Endometrial microvascular endothelial cells (primary cell): ENCODE results near the gene MPI. TPM values are rescaled to one million over a fixed set of nuclear protein-coding genes. Genes with fewer than 3 reads are reported as not detected.

Source experiments
- in situ Hi-C: cut with HindIII; loops from 2 replicates; pipeline ENCODE4 v1.10.0; 2017; ENCODE audit warnings: low sequenced_read_pairs, low pct_unique_long_range_greater_than_20kb; ENCODE audit errors: inconsistent ontology term
- total RNA-seq: library from RNA; depleted of rRNA; stranded (reverse); fragments of >200 nt; gene quantifications from one replicate; pipeline ENCODE4 v1.2.3, GENCODE V29; 2015; ENCODE audit errors: inconsistent ontology term

MPI gene, protein sequence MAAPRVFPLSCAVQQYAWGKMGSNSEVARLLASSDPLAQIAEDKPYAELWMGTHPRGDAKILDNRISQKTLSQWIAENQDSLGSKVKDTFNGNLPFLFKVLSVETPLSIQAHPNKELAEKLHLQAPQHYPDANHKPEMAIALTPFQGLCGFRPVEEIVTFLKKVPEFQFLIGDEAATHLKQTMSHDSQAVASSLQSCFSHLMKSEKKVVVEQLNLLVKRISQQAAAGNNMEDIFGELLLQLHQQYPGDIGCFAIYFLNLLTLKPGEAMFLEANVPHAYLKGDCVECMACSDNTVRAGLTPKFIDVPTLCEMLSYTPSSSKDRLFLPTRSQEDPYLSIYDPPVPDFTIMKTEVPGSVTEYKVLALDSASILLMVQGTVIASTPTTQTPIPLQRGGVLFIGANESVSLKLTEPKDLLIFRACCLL
- 48.7 TPM for total RNA-seq

DNA sequence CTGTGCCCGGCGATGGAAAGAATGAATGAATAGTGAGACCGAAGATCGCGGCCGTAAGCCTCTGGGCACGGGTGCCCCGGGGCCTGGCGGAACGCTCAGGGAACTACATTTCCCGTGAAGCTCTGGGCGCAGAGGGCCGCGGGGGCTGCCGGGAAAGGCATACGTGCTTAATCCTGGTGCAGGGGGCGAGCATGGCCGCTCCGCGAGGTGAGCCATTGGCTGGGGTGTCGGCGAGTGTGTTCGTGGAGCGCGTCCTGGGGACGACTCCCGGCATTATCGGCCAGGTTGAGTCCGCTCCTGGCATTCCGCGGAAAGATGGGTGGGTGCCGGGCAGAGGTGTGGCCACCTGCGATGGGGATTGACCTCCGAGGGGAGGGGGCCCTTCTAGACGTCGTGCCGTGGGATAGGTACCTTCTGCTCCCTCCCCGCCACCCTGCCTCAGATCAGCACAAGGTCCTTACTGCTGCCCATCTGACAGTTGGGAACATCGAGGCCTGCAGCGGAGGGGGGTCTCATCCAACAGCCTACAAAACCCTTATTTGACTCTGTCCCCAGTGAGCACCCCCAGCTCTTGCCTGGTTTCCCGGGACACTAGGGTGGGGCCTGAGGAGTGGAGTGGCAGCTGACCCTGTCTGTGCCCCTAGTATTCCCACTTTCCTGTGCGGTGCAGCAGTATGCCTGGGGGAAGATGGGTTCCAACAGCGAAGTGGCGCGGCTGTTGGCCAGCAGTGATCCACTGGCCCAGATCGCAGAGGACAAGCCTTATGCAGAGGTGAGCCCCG lies at the start of gene MPI:
Gene MPI, plus strand, starts transcription at position 160 of the 782 bp plus-strand sequence. Its CDS starts 32 bp downstream, at position 192.
- in situ Hi-C loops = no loop called here

DNA sequence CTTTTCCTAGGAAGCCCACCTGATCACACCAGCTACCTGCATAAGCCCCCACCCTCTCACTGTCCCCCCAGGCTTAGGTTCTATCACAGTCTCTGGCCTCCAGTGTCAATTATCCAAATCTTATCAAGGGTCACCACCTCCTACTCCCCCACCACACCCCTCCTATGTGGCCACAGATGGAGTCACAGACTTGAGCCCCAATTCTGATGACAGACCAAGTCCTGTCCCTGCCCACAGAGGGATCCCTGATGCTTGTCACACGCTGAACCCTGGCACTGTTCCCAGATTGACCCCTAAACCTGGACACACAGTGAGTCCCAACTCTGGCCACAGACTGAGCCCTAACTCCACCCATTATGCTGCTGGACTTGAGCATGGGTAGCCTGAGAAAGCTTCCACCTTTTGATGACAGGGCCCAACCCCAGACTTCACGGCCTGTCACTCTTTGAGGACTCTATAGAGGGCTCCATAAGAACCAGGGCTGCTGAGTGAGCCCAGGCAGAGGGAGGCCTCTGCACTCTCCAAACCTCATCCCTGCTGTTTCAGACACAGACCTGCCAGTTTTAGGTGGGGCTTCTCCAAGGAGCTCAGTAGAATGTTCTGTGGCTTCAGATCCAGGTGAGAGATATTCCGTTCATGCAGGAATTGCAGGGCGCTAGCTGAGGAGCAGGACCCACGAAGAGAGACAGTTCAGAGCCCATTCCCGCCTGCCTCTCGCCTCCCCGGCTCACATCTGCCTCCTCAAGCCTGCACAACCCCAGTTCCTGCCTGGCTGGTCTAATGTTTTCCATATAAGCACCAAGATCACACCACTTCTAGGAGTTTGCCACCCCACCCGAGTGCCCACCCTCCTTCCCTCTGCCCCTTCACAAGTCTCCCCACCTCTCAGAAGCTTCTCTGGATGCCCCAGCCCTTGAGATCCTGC lies 48.7 kb upstream of the MPI start:
- in situ Hi-C loops = no loop called here

DNA sequence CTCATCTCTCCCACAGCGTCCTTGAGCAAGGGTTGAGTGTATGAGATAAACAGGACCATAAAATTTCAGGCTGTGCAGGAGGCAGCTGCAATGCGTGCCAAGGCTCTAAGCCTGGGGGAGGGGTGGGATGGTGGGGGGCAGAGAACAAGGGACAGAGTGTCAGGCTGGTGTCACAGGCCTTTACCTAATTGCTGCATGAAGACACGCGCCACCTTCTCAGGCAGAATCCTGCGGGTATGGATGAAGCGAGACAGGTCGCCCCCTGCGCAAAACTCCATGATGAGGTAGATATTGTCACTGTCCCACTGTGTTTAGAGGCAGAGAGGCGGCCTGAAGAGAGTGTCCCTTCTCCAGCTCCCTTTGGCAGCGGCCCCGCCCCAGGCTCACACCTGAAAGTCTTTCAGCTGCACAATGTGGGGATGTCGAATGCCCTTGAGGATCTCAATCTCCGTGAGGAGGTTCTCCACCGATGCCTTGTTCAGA lies 47.9 kb upstream of the MPI start:
- in situ Hi-C loops = no loop called here

- in situ Hi-C loops = no loop called here
Measured at GRCh38 chr15:74842581-74843444, 47.0 kb upstream of the MPI start, which contains the start of gene ULK3. ULK3 (minus strand) TSS chr15:74843156; CDS start chr15:74843105, 51 bp downstream.

DNA sequence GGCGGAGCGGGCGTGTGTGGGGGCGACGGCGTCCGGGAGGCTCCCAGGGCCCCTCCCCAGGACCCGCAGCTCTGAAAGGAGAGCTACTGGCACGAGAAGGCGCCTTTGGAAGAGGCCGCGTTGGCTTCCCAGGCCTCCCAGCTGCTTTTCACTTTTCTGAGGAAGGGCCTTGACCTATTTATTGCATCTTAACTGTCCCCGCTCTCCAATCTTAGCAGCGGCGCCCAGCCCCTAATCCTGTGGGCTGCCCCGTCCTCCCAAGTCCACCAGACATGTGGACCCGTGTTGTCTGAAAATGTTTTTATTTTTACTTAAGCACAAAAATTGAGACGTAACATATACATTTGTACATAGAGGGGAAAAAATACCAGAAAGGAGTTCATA lies 46.4 kb upstream of the MPI start:
- in situ Hi-C loops = no loop called here

DNA sequence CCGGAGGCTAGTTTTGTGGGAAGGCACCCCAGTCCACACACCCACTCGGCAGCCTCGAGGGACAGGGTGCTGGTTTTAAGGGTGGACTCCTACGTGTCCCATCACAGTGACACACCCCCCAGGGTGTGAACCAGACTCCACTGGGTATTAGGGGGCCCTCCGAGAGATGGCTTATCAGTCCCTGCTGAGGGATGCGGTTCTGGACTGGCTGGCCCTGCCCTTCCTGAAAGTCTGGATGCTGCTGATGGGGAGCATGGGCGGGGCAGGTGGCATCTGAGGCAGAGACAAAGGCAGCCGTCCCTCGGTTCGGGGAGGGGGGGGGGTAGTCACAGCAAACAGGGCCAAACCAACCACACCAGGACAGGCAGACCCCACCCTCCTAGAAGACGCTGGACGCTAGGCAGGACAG lies 45.9 kb upstream of the MPI start:
- in situ Hi-C loops = no loop called here

DNA sequence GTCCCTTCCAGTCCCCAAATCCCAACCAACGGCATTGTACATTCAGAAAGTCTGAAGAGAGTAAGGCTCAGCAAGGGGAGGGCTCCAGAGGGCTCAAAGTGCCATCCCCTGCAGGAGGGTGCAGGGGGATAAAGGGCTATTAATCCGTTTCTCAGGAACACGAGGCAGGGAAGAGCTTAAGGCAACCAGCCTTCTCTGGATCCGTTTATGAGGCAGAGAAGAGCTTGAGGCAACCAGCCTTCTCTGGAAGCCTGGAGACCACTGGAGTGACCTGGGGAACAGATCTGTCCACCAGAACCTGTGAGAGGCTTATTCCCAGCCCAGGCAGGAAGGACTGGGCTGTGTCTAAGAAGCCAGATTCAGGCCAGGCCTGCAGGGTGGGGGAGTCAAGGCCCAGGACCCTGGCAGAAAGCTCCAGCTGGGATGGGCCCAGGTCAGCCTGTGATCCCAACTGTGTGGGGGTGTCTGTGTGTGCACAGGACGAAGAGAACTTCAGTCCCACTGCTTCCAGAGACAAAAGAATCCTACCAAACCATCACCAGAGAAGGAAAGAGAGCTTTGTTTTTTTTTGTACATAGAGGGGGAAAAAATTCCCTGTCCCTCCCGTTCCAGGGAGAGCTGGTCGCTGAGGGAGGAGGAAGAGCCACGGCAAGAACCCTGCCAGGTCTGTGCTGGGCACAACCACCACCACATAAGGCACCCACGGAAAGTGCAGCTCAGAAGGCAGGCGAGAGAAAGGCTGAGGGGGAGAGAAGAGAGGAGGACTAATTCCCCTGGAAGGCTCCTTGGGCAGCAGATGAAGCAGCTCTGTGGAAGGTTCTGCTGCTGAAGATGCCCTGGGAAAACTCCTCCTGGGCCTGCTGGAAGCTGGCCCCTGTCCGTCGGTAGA lies 45.3 kb upstream of the MPI start:
- in situ Hi-C loops = no loop called here

DNA sequence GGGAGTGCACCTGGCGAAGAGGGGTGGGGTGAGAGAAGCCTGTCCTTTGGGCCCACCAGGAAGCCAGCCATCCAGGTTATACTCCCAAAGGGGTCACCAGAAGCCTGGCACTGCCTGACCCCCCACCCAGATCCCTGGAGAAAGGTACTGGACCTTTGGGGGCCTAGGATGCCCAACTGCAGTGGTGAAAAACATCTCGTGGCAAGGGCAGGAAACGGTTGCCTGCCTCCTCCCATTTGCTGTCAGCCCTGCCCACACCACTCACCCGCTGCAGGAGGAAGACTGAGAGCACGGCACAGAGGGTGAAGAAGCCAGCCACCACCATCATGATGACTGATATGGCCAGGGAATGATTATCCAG lies 44.7 kb upstream of the MPI start:
- in situ Hi-C loops = no loop called here

DNA sequence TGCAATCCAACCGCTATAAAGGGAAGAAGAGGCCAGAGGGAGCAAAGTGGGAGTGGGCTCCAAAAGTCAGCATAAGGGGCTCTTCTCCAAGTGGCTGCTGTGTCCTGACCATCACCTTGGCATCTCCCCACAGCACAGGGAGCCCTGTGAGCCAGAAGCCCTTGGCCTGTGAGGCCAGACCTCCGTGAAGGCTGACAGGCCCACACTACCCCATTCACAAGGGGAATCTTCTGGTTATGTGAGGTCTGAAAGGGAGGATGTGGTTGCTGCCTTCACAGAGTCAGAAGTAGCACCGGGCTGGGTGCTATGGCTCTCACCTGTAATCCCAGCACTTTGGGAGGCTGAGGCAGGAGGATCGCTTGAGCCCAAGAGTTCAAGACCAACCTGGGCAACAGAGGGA lies 44.3 kb upstream of the MPI start:
- in situ Hi-C loops = no loop called here

DNA sequence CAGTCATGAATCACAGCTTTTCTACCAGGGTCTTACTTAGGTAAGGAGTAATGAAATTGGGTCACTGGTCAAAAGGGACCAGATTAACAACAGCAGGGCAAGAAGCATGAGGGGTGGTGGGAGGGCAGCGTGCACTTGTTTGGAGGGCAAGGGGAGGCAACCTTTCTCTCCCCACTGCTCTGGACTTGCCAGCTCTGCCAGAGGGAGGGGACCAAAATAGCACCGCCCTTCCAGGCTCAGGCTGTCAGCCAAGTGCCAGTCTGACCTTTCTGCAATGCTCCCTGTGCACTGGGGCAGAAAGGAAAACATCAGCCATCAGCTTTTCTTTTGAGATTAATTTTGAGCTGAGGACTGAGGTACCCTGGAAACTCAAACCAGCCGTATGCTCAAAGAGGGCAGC lies 42.4 kb upstream of the MPI start:
- in situ Hi-C loops = no loop called here

DNA sequence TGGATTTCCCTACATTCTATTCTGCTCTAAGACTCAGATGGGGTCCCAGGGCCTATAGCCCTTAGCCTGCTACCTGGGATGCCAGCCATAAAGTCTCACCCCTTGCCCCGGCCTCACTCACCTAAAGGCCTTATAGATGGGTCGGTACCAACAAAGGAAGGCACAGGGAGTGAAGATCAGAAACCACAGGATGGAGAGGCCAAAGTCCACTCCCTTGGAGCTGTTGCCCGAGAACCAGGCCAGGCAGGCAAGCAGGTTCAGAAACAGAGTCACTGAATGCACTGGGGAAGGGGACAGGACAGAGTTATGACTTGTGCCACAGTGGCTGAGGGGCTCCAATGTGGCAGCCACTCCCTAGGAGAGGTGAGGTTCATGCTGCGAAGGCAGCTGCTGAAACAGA lies 39.4 kb upstream of the MPI start:
- in situ Hi-C loops = no loop called here

GRCh38 chr15:74851960-74852359 lies 37.9 kb upstream of the MPI start:
- in situ Hi-C loops = no loop called here

DNA sequence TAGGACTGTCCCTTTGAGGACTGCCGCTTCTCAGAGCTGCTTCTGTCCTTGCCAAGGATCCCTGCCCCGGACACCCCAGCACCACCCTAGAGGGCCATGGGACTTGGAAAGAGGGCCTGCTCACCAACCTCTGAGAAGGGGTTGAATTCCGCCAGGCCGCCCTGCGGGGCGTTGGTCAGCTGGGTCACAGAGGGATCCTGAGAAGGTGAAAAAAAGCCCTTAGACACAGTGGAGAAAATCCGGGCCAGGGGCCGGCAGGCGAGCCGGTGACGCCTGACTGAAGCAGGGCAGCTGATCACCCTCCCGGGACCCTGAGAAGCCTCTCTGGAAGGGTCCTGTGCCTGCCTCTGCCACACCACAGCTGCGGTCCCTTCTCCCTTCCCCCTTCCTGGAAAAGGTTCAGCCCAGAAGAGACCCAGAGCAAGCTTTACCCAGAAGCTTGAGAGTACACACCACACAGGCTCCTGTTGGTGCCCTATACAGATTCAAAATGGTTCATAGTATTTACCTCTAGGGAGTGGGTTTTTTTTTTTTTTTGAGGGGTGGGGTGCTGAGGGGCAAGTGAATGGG lies 35.3 kb upstream of the MPI start:
- in situ Hi-C loops = no loop called here

DNA sequence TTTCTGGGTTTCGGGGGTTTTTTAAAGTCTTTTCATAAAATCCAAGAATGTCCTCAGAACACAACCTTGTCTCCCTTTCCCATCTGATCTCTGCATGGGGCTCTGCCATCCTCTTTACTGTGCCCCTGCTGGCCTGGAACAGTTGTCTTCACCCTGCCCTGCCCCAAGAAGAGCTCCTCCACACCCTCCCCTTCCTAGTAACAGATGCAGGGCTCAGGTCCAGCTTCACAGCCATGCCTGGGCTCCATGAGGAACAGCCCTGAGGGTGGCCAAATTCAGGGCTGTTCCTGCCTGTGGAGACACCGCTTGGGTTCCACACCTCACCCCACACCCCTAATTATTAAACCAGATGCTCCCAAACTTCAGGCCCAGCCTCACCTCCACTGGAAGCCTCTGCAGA lies 34.0 kb upstream of the MPI start:
- in situ Hi-C loops = no loop called here

- in situ Hi-C loops = no loop called here
Measured at GRCh38 chr15:74856537-74856936, 33.3 kb upstream of the MPI start.

- in situ Hi-C loops = no loop called here
Measured at GRCh38 chr15:74857082-74857655, 32.7 kb upstream of the MPI start.
